H1 (cell line): Measurements from ENCODE around the gene SPATA25. TPM values are rescaled to one million over a fixed set of nuclear protein-coding genes. Genes with fewer than 3 reads are reported as not detected.

Experiments
- CTCF ChIA-PET: fragments of 300-600 bp; sonication (Branson Sonifier 250); formaldehyde crosslinking; loops from one replicate; lab custom pipeline; 2021; ENCODE audit not compliant: partially characterized antibody; lab: Charles Lee
- POLR2A ChIA-PET: fragments of 300-600 bp; sonication (Branson Sonifier 250); formaldehyde crosslinking; loops from one replicate; lab custom pipeline; 2021; ENCODE audit warnings: inconsistent platforms; ENCODE audit not compliant: partially characterized antibody; lab: Charles Lee
- DNase-seq, 2 experiments: peaks; one replicate each; pipeline versions ENCODE4 v3.0.0 to v3.0.0-alpha.2; 2010 to 2022; ENCODE audit warnings: low spot score in 2 of 2, low read depth in 1 of 2, mixed read lengths in 1 of 2
- FAIRE-seq: peaks from 2 replicates; lab custom pipeline; 2011; peaks lifted over from hg19 to GRCh38; lab: Jason Lieb, UNC
- H2AFZ ChIP-seq: 2 replicates; pipeline ENCODE4 v1.8.1; 2012; ENCODE audit warnings: low read length, inconsistent platforms
- H2AK5ac ChIP-seq: 2 replicates; pipeline ENCODE4 v1.6.1; 2013; ENCODE audit warnings: low read depth, low read length
- H2BK120ac ChIP-seq: replicated peaks from 2 replicates; pipeline ENCODE3; 2013; ENCODE audit warnings: low read depth, low read length, inconsistent platforms
- H2BK12ac ChIP-seq: 2 replicates; pipeline ENCODE4 v1.6.1; 2013; ENCODE audit warnings: low read depth, low read length
- H2BK15ac ChIP-seq: 2 replicates; pipeline ENCODE4 v1.6.1; 2013; ENCODE audit warnings: low read length
- H2BK20ac ChIP-seq: 2 replicates; pipeline ENCODE4 v1.6.1; 2013; ENCODE audit warnings: low read length
- H2BK5ac ChIP-seq: 2 replicates; pipeline ENCODE4 v1.6.1; 2013; ENCODE audit warnings: low read depth, low read length
- H3K14ac ChIP-seq: 2 replicates; pipeline ENCODE4 v1.6.1; 2013; ENCODE audit warnings: inconsistent platforms; ENCODE audit not compliant: insufficient read length
- H3K18ac ChIP-seq: 2 replicates; pipeline ENCODE4 v1.6.1; 2013; ENCODE audit warnings: low read length; ENCODE audit errors: extremely low read depth
- H3K23ac ChIP-seq: 2 replicates; pipeline ENCODE4 v1.6.1; 2013; ENCODE audit warnings: inconsistent platforms; ENCODE audit not compliant: insufficient read length
- H3K23me2 ChIP-seq: 2 replicates; pipeline ENCODE4 v1.6.1; 2013; ENCODE audit warnings: low read depth, low read length
- H3K27ac ChIP-seq: 2 replicates; pipeline ENCODE4 v1.6.1; 2011; ENCODE audit warnings: low read depth, low read length, inconsistent platforms
- H3K27me3 ChIP-seq, 4 experiments: replicated peaks in 1 of 4; 1 replicate in 1 of 4; 2 replicates in 3 of 4; pipeline versions ENCODE4 v1.6.1 to v1.8.1; 2011 to 2013; ENCODE audit warnings: low read length in 3 of 4, mild to moderate bottlenecking in 3 of 4, inconsistent platforms in 2 of 4, mixed read lengths in 2 of 4, moderate library complexity in 1 of 4; ENCODE audit not compliant: control insufficient read depth in 3 of 4, insufficient read depth in 3 of 4; ENCODE audit errors: extremely low read depth in 1 of 4
- H3K36me3 ChIP-seq, 4 experiments: 2 replicates each; pipeline versions ENCODE4 v1.6.1 to v1.8.1; 2011 to 2013; ENCODE audit warnings: mild to moderate bottlenecking in 4 of 4, low read length in 3 of 4, moderate library complexity in 2 of 4, control low read depth in 1 of 4, inconsistent platforms in 1 of 4; ENCODE audit not compliant: insufficient read depth in 4 of 4, control insufficient read depth in 2 of 4
- H3K4ac ChIP-seq: replicated peaks from 2 replicates; pipeline ENCODE3; 2013; ENCODE audit warnings: low read length, low read depth, mixed read lengths, inconsistent platforms; ENCODE audit not compliant: insufficient read length
- H3K4me1 ChIP-seq, 4 experiments: replicated peaks in 1 of 4; 1 replicate in 1 of 4; 2 replicates in 3 of 4; pipeline versions ENCODE4 v1.6.1 to v1.8.1; 2011 to 2013; ENCODE audit warnings: low read length in 3 of 4, inconsistent platforms in 2 of 4, mixed read lengths in 1 of 4; ENCODE audit not compliant: insufficient read depth in 4 of 4, control insufficient read depth in 3 of 4
- H3K4me2 ChIP-seq, 2 experiments: 2 replicates each; pipeline versions ENCODE4 v1.6.1 to v1.8.1; 2011 to 2013; ENCODE audit warnings: low read depth in 2 of 2, low read length in 2 of 2, control low read depth in 1 of 2, inconsistent platforms in 1 of 2, mild to moderate bottlenecking in 1 of 2; ENCODE audit not compliant: insufficient read depth in 1 of 2
- H3K4me3 ChIP-seq, 4 experiments: fragments of 200-600, 300-600 bp in 1 of 4; sonication (generic), shearing (Covaris generic), sonication (Bioruptor Twin) in 1 of 4; 2 replicates each; pipeline versions ENCODE4 v1.5.1 to v1.8.1; 2011 to 2016; ENCODE audit warnings: low read length in 4 of 4, low read depth in 3 of 4, control low read depth in 2 of 4, inconsistent platforms in 2 of 4, mild to moderate bottlenecking in 2 of 4, mixed read lengths in 1 of 4, moderate library complexity in 1 of 4; ENCODE audit not compliant: insufficient read depth in 2 of 4; ENCODE audit errors: extremely low read depth in 1 of 4
- H3K56ac ChIP-seq: replicated peaks from 2 replicates; pipeline ENCODE3; 2013; ENCODE audit warnings: low read depth, mild to moderate bottlenecking, mixed read lengths, low read length, inconsistent platforms; ENCODE audit not compliant: insufficient read length
- H3K79me1 ChIP-seq: 2 replicates; pipeline ENCODE4 v1.6.1; 2013; ENCODE audit warnings: low read depth, low read length, control low read depth
- H3K79me2 ChIP-seq, 2 experiments: 2 replicates each; pipeline versions ENCODE4 v1.6.1 to v1.8.1; 2012 to 2013; ENCODE audit warnings: low read length in 2 of 2, mild to moderate bottlenecking in 2 of 2, inconsistent platforms in 1 of 2; ENCODE audit not compliant: insufficient read depth in 2 of 2, control insufficient read depth in 1 of 2
- H3K9ac ChIP-seq, 4 experiments: replicated peaks in 1 of 4; 1 replicate in 1 of 4; 2 replicates in 3 of 4; pipeline versions ENCODE4 v1.6.1 to v1.8.1; 2011 to 2013; ENCODE audit warnings: low read depth in 3 of 4, low read length in 3 of 4, control low read depth in 2 of 4, mild to moderate bottlenecking in 2 of 4, moderate library complexity in 2 of 4, inconsistent platforms in 1 of 4; ENCODE audit errors: extremely low read depth in 1 of 4
- H3K9me3 ChIP-seq, 2 experiments: 2 replicates each; pipeline versions ENCODE4 v1.6.1 to v1.8.1; 2012 to 2013; ENCODE audit warnings: mild to moderate bottlenecking in 2 of 2, moderate library complexity in 2 of 2, control low read depth in 1 of 2, inconsistent platforms in 1 of 2, low read depth in 1 of 2, low read length in 1 of 2, mixed read lengths in 1 of 2; ENCODE audit not compliant: insufficient read depth in 2 of 2
- H4K20me1 ChIP-seq, 2 experiments: replicated peaks in 1 of 2; 2 replicates each; pipeline versions ENCODE3 to v1.8.1; 2011 to 2013; ENCODE audit warnings: inconsistent platforms in 2 of 2, low read length in 2 of 2, mild to moderate bottlenecking in 1 of 2; ENCODE audit not compliant: insufficient read depth in 2 of 2, control insufficient read depth in 1 of 2
- H4K5ac ChIP-seq: 2 replicates; pipeline ENCODE4 v1.6.1; 2013; ENCODE audit warnings: low read length, low read depth, mixed read lengths, inconsistent platforms; ENCODE audit not compliant: insufficient read length
- H4K8ac ChIP-seq: 2 replicates; pipeline ENCODE4 v1.8.0; 2013; ENCODE audit warnings: mild to moderate bottlenecking, moderate library complexity, low read length, inconsistent platforms; ENCODE audit not compliant: insufficient read depth; ENCODE audit errors: extremely low read depth
- H4K91ac ChIP-seq: replicated peaks from 2 replicates; pipeline ENCODE3; 2013; ENCODE audit warnings: low read length, mixed read lengths, inconsistent platforms; ENCODE audit not compliant: insufficient read length
- ASH2L ChIP-seq: fragments of 200-600, 300-600 bp; sonication (generic); IDR thresholded peaks from one replicate; pipeline ENCODE4 v1.7.1; 2017; ENCODE audit warnings: low read length
- HDAC6 ChIP-seq: IDR thresholded peaks from one replicate; pipeline ENCODE4 v1.7.1; 2012; ENCODE audit warnings: low read depth, mild to moderate bottlenecking, inconsistent platforms, low read length, moderate library complexity
- RFX5 ChIP-seq: IDR thresholded peaks from 2 replicates; pipeline ENCODE4 v1.6.1; 2011; ENCODE audit warnings: low read depth, low read length, improper control_type of control experiment, borderline replicate concordance
- SIRT6 ChIP-seq: IDR thresholded peaks from one replicate; pipeline ENCODE4 v1.7.1; 2012; ENCODE audit warnings: low read length, inconsistent platforms
- polyA plus RNA-seq, 7 experiments: library from polyadenylated mRNA; depleted of rRNA in 3 of 7; stranded (reverse) in 5 of 7; unstranded in 2 of 7; fragments of >200 nt in 5 of 7; fragments of 200-250 nt in 2 of 7; gene quantifications; 1 replicate in 5 of 7; 2 replicates in 1 of 7; 4 replicates in 1 of 7; pipeline versions ENCODE4 v1.2.1 to v1.2.3, GENCODE V29; 2011 to 2013; ENCODE audit warnings: missing spikeins in 2 of 7, mixed read lengths in 2 of 7
- total RNA-seq: library from RNA; stranded (reverse); fragmentation: NEBNext Ultra II Directional; extraction: Animal tissue kit (Norgen Biotek cat#: 25700); gene quantifications from 2 replicates; pipeline ENCODE4 v1.2.1, GENCODE V29; 2021

SPATA25 gene
- total and polyA plus RNA-seq, 2 of the 8 experiments (the other 6 are each of a cell fraction or from before 2014, with no cell fraction given), result 2.0 to 3.0 TPM

DNA sequence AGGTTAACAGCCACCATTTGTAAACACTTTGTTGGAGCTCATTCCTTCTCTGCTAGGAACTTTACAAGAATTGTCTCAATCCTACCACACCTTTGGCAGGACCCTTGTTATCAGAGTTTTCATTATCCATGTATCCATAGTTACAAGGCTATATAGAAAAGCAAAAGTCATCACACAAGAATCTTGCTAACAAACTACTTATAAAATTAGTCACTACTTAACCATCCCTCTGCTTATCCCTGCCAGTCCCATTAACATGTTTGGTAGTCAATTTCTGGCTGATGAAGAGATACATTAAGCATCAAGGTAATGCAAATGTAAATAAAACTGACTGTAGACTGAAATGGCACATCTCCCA, 19.6 kb downstream of the SPATA25 start:
- no peak overlapping the region for H2BK12ac ChIP-seq
- POLR2A ChIA-PET, result interaction anchor here (1.5 to 8.1 kb wide), 2 partner anchors 9 to 15 kb away, joined by 5 to 39 read pairs; partner anchors contain the start of gene ZSWIM1
- TF ChIP-seq ASH2L (no peak), RFX5 (no peak), SIRT6 (no peak), HDAC6 (no peak)
- TF ChIP-seq, all 59 proteins: peak for 0
- Histone ChIP-seq H2AK5ac (no peak overlapping the region), H3K79me2 (no peaks in the 10 kb centered on the region), H2BK15ac (no peak overlapping the region), H2AFZ (no peak overlapping the region), H3K23me2 (no peaks in the 10 kb centered on the region), H3K27me3 (no peaks in the 10 kb centered on the region), H2BK5ac (no peak overlapping the region), H3K4ac (no peak overlapping the region), H4K20me1 (no peaks in the 10 kb centered on the region), H3K9ac (no peak overlapping the region), H2BK120ac (no peak overlapping the region), H3K14ac (no peak overlapping the region), H3K27ac (no peak overlapping the region), H3K56ac (no peak overlapping the region), H3K4me3 (no peak overlapping the region), H3K23ac (no peak overlapping the region), H4K5ac (no peak overlapping the region), H3K4me1 (no peaks in the 10 kb centered on the region), H3K4me2 (no peak overlapping the region), H3K79me1 (no peaks in the 10 kb centered on the region), H4K91ac (no peak overlapping the region), H2BK20ac (no peak overlapping the region), H4K8ac (no peak overlapping the region), H3K18ac (no peak overlapping the region), H3K36me3 (no peaks in the 10 kb centered on the region; a peak in 1 of 8 replicates), H3K9me3 (no peaks in the 10 kb centered on the region)
- DNase-seq (no peak), FAIRE-seq (no peak)
- CTCF ChIA-PET, result interaction anchor here (0.6 to 1.4 kb wide), 4 partner anchors 12 to 90 kb away, joined by 3 to 5 read pairs (median 4); no protein-coding TSS in a partner anchor
